ENCODE measurements around the gene ENO3.

The ENO3 gene

DNA sequence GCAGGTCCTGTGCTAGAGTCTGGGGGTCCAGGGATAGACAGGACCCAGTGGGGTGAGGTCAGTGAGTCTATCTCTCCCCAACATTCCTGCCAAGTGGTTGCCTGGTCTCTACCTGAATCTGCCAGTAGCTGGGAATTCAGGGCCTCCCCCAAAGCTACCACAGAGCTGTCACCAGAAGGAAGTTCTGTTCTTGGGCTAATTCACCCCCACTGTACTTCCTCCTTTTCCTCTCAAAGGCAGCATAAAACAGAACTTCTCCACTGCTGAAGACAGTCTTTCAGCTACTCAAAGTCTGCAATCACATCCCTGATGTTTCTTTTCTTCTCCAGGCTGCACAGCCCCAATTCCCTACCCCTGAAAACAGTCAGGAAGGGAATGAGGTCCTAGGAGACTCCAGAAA lies 27.8 kb downstream of the ENO3 start:
- no peak for DNase-seq

DNA sequence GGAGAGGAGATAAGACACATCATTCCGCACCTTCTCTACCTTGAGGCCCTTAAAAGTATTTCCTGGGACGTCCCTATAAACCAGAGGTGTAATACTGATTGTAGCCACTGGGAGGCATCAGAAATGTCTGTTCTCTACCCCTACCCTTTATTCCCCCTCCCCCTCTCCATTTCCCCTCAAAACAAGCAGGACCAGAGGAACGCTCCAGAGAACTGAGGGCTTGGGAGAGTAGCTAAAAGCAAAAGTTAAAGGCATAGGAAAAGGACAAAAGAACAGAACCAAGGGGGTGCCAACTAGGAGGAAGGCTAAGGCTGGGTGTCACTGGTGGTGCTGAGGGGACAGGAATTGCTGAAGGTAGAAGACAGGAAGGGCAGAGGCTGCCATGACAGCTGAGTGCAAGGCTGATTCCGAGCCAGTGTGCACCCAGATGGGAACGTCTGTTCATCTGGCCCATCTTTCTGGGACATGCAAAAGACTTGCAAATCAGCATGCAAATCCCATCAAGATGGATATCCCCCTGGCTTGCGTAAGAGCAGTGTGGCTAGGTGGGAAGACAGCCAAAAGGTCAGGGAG lies 29.8 kb downstream of the ENO3 start:
- DNase-seq, result peak; percentile 65

DNA sequence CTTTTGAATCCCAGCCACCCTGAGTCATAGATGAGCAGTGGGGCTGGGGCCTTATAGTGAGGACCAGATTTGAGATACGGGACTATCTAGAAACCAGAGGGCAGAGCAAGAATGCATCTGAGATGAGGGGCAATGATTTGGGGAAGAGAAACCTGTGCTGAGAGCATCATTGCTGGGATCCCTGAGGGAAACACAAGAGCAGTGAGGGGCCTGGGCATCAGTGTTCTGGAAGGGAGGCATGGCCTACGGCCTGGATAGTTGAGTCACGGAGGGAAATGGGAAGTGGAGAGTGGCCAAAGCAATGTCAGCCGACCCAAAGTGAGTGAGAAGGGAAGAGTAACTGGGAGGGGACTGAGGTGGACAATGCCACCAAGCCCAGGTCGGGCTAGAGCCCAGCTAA lies 31.4 kb downstream of the ENO3 start:
- DNase-seq, result no peak

DNA sequence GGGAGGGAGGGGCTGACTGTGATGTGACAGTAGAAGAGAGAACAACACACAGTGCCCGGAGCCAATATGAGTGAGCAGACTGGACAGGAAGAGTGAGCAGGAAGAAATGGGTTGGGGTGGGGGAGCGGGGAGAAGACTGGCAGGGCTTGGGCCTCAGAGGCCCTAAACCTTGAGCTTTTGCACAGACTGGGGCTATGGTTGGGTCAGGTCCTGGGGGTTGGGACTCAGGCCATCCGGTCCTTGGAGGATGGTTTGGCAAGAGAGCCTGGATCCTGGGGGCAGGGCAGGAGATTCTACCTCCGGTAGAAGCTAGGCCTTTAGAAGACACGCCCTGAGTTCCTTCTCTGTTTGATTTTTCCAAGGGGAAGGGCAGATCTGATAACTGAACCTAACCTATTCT lies 35.5 kb downstream of the ENO3 start:
- DNase-seq, result no peak

DNA sequence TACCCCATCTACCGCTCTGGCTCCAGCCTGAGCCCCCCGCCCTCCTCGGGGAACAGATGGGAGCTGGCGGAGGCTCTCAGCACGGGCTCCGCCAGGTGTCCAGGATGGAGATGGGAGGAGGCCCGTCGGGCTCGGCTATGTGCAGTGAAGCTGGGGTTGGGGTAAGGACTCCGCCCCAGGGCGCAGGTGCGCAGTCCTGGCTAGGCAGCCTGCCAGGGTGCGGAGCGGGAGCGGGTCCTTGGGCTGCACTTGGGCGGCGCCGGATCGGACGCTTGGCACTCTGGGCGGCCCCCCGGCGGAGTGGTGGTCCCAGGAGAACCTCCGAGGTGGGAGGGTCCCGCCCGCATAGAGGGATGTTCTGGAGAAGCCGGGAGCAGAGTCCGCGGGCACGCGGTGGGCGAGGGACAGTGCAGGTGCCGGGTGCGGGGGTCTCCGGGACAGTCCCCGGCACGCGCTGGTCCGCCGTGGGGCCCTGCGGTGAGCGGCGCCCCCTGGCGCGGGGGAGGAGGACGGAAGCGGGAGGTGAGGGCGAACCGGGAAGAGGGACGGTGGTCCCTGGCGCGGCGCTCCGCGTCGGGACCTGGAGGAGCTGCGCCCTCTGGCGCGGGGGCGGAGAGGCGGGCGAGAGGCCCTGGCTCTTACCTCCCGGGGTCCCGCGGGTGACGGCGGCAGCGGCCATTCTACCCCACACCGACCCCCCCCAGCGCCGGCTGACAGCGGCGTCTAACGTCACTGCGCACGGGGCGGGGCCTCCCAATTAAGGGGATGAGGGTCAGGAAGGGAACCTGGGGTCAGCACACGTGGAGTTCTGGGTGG lies 36.2 kb downstream of the ENO3 start, which contains the start of gene CAMTA2:
CAMTA2 (minus strand) TSS at position 725 of the 816 bp plus-strand sequence. CDS start 1,453 bp downstream, outside the sequence.
- peak; percentile 92 for DNase-seq

DNA sequence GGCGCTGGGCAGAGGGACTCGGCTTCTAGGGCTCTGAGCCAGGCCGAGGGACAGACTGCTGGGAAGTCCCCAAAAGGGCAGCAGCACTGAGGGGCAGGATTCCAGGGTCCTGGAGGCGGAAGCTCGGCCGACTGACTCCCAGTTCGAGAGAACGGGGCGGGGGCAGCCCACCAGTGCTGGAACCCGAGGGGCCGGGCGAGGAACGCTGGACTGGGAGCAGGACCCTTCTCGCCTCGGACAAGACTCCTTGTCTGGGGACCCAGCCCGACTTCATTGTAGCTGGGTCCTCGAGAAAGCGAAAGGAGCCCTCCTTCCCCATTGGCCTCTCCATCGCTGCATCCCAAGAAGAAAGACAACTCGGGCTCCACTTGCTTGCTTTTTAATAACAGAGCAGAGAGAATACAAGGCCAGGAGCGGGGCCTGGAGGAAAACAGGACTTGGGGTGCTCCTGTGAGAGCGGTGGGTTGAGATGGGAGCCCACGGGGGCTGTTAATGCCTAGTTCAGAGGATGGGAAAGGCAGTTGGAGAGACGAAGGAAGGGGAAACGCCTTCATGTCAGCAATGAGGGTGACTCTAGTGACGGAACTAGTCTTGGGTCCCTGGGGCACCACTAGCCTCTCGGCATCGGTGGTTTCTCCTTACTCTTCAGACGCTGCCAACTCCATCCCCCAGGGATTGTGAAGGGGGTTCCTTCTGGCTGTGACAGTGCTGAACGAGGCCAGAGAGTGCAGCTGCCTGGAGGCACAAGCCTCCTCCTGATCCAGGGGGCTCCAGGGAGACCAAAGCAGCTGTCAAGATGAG lies 37.0 kb downstream of the ENO3 start:
- DNase-seq, result no peak

DNA sequence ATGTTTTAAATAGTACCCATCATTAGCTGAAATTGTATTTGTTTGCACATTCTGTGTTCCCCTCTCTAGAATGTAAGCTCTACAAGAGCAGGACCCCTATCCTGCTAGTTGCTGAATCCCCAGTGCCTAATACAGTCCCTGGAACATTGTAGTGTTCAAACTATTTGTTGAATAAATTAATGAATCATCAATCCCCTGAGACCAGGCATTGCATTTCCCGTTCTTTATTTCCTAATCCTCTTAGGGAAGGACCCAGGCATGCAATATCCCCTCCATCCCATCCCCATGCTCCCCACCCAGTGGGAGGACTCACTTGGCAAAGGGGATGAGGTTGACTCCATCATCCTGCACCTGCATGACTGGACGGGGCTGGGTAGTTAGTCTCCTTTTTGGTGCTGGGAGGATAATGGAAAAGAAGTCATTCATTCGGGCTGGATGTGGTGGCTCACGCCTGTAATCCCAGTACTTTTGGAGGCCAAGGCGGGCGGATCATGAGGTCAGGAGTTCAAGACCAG lies 43.2 kb downstream of the ENO3 start:
- DNase-seq, result no peak

DNA sequence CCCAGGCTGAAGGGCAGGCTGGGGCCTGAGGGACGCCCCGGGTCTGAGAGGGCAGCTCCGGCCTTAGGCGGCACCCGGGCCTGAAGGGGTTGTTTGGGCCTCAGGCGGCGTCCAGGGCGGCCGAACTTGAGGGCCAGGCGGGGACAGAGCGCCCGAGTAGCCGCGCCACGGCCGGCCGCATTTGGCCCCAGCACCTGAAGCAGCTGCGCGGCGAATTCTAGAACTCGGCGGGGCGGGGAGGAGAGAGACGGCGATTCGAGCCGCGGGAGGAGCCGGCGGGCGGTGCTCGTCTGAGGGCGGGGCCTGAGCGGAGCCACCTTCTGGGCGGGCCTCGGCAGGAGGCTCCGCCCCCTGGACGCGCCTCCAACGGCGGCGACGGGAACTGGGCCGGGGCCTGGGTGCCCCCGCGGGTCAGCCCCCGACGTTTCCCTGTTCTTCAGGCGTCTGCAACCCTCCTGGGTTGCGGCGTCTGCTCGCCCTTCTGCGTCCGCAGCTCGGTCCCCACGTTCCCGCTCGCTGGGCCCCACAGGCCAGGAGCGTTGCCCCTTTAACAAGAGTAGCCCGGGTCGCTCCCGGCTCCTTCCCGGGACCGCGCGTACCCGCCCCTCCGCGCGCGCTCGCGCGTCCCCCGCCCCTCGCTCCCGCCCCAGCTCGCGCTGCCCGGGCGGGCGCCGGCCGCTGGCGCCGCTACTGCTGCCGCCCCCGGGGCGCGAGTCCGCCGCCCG lies 46.5 kb downstream of the ENO3 start, which contains the start of the genes INCA1 and KIF1C:
INCA1 (minus strand) TSS at position 221 of the 725 bp plus-strand sequence. CDS start 3,085 bp downstream, outside the sequence.
KIF1C (plus strand) TSS at position 649 of the 725 bp plus-strand sequence. CDS start 2,297 bp downstream, outside the sequence.
- DNase-seq, result peak; percentile 92

DNA sequence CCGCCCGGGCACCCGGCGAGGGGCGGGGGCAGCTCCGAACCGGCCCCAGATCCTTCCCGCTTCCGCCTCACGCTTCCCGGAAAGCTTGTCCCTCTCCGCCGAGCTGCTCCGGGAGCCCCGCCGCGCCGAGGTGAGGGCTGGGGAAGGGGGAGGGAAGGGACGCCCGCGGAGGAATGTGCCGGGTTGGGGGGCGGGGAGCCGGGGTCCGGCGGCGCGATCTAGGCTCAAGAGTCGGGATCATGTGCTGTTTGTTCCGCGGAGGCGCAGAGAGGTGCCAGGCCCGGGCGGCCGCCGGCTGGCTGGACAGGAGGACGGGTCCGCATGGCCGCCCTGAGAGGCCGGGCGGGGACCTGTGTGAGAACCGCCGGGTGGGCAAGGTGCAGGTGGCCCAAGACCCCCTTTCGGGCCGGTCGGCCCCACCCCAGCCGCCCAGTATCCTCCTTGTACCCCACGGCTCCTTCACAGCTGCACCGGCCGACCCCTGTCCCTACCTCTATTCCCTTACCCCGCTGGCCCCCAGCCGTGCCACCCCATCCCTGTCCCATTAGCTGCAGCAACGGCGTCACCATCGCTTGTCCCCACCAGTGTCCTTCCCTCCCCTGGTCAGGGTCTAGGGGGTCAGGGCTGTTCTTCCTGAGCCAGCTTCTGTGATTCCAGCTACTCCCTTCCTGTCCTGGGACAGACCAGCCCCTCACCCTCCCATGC lies 47.3 kb downstream of the ENO3 start:
- no peak for DNase-seq

DNA sequence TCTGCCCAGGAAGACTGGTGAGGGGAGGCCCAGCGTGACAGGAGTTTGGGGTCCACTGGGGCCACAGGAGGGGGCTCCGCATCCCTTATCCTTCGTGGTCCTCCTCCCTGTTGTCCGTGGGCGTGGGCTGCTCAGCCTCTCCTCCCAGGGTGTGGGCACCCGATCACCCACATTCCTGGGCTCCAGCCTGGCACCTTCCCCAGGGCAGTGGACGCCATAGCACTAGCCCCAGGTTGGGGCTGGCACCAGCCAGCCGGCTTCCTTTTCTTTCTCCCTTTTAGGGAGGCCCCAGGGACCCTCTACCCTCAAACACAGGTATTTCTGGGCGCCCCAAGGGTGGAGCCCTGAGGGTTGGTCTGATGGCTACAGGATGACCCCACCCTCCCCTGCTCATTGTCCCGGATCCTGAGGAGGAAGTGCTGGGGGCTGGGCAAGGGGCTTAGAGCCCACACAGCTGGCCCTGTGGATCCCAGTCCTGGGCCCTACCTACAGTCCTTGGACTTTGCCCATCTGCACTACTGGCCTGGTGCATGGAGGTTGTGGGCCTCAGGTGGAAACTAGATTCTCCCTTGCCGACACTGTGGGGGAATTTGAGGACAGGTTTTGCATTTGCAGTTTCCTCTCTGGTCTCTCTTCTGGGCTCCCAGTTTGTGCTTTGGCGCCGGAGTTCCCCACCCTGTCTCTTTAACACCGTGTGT lies 48.0 kb downstream of the ENO3 start:
- no peak for DNase-seq

DNA sequence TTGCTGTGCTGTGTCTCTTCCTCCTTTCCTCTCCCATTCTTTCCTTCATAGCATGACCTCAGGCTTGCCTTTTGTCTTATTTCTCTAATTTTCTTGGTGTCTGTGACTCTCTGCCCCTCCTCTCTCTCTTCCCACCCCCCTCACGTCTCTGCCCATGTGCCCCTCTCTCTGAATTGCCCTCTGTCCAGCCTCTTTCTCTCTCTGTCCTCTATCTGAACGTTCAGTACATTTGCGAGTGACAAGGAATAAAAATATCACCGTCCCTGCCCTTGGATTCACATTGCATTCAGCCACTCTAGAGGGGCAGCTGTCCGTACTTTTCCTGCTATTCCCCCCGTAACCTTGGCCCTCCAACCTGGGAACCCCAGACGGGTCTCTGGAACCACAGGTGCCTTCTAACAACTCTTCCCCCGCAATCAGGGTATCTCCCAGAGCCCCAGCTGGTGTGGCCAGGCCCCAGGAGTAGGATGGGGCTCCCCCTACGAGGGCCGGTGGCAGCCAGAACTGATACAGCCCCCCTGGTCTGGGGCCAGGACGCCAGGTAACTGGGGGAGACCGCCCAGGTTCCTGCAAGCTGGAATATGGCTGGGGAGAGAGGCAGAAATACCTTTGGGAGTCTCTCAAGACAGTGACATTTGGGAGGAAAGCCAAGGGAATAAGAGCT lies 48.6 kb downstream of the ENO3 start:
- DNase-seq, result no peak

DNA sequence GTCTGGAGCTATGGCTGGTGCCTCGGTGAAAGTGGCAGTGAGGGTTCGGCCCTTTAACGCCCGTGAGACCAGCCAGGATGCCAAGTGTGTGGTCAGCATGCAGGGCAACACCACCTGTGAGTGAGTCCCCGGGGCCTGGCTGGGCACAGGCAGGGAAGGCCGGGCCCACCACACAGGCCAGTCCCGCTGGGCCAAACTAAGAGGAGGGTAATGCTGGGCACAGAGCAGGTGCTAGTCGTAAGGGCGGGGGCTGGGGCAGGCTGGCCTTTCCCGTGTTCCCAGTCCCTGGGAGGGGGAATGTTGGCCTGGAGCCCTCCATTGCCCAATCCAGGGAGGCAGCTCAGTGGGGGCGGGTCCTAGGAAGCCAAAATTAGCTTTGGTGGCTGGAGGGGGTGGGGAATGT lies 49.3 kb downstream of the ENO3 start:
- no peak for DNase-seq

DNA sequence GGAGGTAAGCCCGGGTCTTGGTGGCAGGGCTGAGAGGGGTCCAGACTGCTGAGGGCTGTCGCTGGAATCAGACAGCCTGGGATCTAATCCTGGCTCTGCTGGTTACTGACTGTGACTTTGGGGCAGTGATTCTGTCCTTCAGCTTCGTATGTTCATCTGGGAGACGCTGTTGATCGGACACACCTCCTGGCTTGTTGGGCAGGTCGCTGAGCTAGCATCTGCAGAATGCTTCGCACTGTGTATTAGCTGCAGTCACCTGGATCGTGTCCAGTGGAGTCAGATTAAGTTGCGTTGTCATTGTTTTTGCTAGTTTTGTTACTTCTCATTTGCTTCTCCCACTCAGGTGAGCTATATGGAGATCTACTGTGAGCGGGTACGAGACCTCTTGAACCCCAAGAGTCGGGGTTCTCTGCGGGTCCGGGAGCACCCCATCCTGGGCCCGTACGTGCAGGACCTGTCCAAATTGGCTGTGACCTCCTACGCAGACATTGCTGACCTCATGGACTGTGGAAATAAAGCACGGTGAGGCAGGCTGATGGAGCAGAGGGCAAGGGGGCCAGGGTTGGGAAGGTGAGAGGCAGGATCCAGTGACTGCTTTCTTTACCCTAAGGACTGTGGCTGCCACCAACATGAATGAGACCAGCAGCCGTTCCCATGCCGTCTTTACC lies 51.3 kb downstream of the ENO3 start:
- no peak for DNase-seq

DNA sequence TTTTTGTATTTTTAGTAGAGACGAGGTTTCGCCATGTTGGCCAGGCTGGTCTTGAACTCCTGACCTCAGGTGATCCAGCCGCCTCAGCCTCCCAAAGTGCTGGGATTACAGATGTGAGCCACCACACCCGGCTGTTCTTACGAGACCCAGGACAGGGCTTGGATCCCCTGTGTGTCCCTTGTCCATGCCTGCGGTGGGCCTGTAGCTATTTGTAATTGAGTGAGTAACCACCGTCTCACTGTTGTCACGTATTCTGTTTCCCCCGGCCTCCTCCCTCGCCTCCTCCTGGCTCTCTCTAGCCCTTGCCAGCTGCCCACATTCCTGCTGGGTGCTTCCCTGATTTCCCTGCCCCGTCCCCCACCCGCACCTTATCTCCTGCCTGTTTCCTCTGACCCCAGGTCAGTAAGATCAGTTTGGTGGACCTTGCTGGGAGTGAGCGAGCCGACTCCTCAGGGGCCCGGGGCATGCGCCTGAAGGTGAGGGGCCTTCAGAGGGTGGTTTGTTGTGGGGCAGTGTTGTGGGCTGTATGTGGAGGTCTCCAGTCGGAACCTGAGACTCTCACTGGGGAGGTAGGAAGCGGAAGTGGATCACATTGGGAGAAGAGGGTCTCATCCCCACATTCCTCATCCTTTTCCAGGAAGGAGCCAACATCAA lies 52.4 kb downstream of the ENO3 start:
- no peak for DNase-seq
